H1 (cell line): ENCODE measurements around the gene ASB16. TPM values are rescaled to one million over a fixed set of nuclear protein-coding genes. Genes with fewer than 3 reads are reported as not detected.

Source experiments
- CHD2 ChIP-seq: IDR thresholded peaks from 2 replicates; pipeline ENCODE4 v1.6.1; 2012; ENCODE audit warnings: low read length, improper control_type of control experiment
- CREB1 ChIP-seq: IDR thresholded peaks from 2 replicates; pipeline ENCODE4 v1.6.1; 2012; ENCODE audit warnings: inconsistent platforms
- CTBP2 ChIP-seq: IDR thresholded peaks from 2 replicates; pipeline ENCODE4 v1.7.0; 2011; ENCODE audit warnings: borderline replicate concordance, mild to moderate bottlenecking, moderate library complexity, mixed read lengths, low read length; ENCODE audit not compliant: insufficient read depth, insufficient read length
- JUN ChIP-seq: IDR thresholded peaks from 2 replicates; pipeline ENCODE4 v1.6.1; 2011; ENCODE audit warnings: low read depth, mild to moderate bottlenecking, improper control_type of control experiment, low read length
- KDM5A ChIP-seq: fragments of 200-600 bp; IDR thresholded peaks from 2 replicates; pipeline ENCODE4 v1.7.1; 2012; ENCODE audit warnings: mild to moderate bottlenecking, low read length, inconsistent platforms, mixed read lengths
- NANOG ChIP-seq: IDR thresholded peaks from 2 replicates; pipeline ENCODE4 v1.6.1; 2011; ENCODE audit warnings: low read length, low read depth, mild to moderate bottlenecking, inconsistent platforms; ENCODE audit not compliant: insufficient read depth, poor library complexity, severe bottlenecking
- POU5F1 ChIP-seq: IDR thresholded peaks from 2 replicates; pipeline ENCODE4 v1.6.1; 2011; ENCODE audit warnings: low read depth, mild to moderate bottlenecking, low read length, moderate library complexity
- RAD21 ChIP-seq, 2 experiments: IDR thresholded peaks in 1 of 2; conservative IDR thresholded peaks in 1 of 2; 2 replicates each; pipeline ENCODE4 v1.6.1; 2011; ENCODE audit warnings: low read depth in 2 of 2, low read length in 2 of 2, improper control_type of control experiment in 1 of 2, inconsistent platforms in 1 of 2, mild to moderate bottlenecking in 1 of 2, moderate library complexity in 1 of 2
- RNF2 ChIP-seq: fragments of 200-900, 300-1000 bp; sonication (generic); IDR thresholded peaks from 2 replicates; pipeline ENCODE4 v1.7.1; 2016; ENCODE audit warnings: borderline replicate concordance, low read depth, mild to moderate bottlenecking, antibody characterized with exemption, low read length; ENCODE audit not compliant: poor library complexity, severe bottlenecking; ENCODE audit errors: missing control alignments
- SIN3A ChIP-seq, 2 experiments: IDR thresholded peaks in 1 of 2; conservative IDR thresholded peaks in 1 of 2; 2 replicates each; pipeline ENCODE4 v1.6.1; 2011 to 2012; ENCODE audit warnings: low read length in 2 of 2, improper control_type of control experiment in 1 of 2, low read depth in 1 of 2, mild to moderate bottlenecking in 1 of 2
- SIRT6 ChIP-seq: IDR thresholded peaks from one replicate; pipeline ENCODE4 v1.7.1; 2012; ENCODE audit warnings: low read length, inconsistent platforms
- SIX5 ChIP-seq: IDR thresholded peaks from 2 replicates; pipeline ENCODE4 v1.6.1; 2011; ENCODE audit warnings: mild to moderate bottlenecking, low read depth, low read length
- SP2 ChIP-seq: IDR thresholded peaks from 2 replicates; pipeline ENCODE4 v1.6.1; 2012; ENCODE audit warnings: mild to moderate bottlenecking, low read length, inconsistent platforms
- TAF7 ChIP-seq: optimal IDR thresholded peaks from 2 replicates; pipeline ENCODE3; 2011; ENCODE audit warnings: low read depth, mild to moderate bottlenecking, inconsistent platforms, low read length, moderate library complexity, borderline replicate concordance
- TBP ChIP-seq: IDR thresholded peaks from 2 replicates; pipeline ENCODE4 v1.6.1; 2011; ENCODE audit warnings: low read depth, low read length, improper control_type of control experiment
- TCF12 ChIP-seq: IDR thresholded peaks from 2 replicates; pipeline ENCODE4 v1.6.1; 2011; ENCODE audit warnings: low read depth, mild to moderate bottlenecking, low read length
- ZNF274 ChIP-seq: IDR thresholded peaks from 2 replicates; pipeline ENCODE4 v1.7.0; 2012; ENCODE audit warnings: low read length, borderline replicate concordance; ENCODE audit errors: extremely low read depth
- polyA plus RNA-seq, 7 experiments: library from polyadenylated mRNA; depleted of rRNA in 3 of 7; stranded (reverse) in 5 of 7; unstranded in 2 of 7; fragments of >200 nt in 5 of 7; fragments of 200-250 nt in 2 of 7; gene quantifications; 1 replicate in 5 of 7; 2 replicates in 1 of 7; 4 replicates in 1 of 7; pipeline versions ENCODE4 v1.2.1 to v1.2.3, GENCODE V29; 2011 to 2013; ENCODE audit warnings: missing spikeins in 2 of 7, mixed read lengths in 2 of 7
- total RNA-seq: library from RNA; stranded (reverse); fragmentation: NEBNext Ultra II Directional; extraction: Animal tissue kit (Norgen Biotek cat#: 25700); gene quantifications from 2 replicates; pipeline ENCODE4 v1.2.1, GENCODE V29; 2021
- TF ChIP-seq, protein P1 (sequence below), 3 experiments: IDR thresholded peaks; 1 replicate in 2 of 3; 2 replicates in 1 of 3; pipeline versions ENCODE4 v1.5.1 to v1.6.1; 2011; ENCODE audit warnings: low read length in 3 of 3, mild to moderate bottlenecking in 3 of 3, inconsistent platforms in 2 of 3, low read depth in 1 of 3, moderate library complexity in 1 of 3; ENCODE audit not compliant: insufficient read depth in 1 of 3; ENCODE audit errors: control extremely low read depth in 1 of 3
- TF ChIP-seq, protein P2 (sequence below): IDR thresholded peaks from 2 replicates; pipeline ENCODE4 v1.6.1; 2012; ENCODE audit warnings: low read length, inconsistent platforms

The ASB16 gene
- total and polyA plus RNA-seq, 2 of the 8 experiments (the other 6 are each of a cell fraction or from before 2014, with no cell fraction given) = 0.05 TPM; not detected in 1

DNA sequence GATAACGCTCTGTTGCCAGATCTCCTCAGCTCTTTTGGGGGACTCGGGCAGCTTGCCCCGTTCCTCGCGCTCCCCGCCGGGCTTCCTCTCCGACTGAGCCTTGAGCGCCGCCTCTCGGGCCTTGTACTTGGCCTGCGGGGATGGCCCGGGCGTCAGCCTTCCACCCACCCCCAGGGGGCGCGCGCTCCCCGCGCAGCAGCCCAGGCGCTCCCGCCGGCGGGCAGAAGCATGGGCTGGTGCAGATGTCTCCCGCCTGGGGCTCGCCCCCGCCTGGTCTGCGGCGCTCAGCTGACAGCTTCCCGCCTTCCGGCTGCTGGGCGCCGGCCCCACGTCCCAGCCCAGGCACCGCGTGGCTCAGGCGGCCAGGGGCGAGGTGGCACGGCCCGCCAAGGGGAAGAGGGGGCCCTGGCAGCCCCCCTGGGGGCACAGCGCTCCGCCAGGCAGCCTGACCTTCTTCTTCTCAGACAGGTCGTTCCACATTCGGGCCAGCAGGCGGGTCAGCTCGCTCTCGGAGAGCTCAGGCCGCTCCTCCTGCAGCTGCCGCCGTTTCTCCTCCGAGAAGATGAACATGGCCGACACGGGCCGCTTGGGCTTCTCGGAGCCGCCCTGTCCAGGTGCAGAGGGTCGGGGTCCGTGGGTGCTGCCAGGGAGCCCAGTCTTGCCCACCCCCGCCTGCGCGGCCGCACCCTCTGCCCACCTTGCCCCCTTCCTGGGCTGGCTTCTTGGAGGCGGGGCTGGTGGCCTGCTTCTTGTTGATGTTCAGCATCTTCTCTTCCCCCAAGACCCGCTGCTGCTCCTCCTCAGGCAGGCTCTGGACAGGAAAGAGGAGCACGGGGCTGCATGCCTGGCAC is 40.1 kb downstream of the ASB16 start (continued):
- TF ChIP-seq SIRT6 (no peak), TBP (peak; percentile 58), KDM5A (no peak), SP2 (no peak), TAF7 (peak; percentile 74), NANOG (peak; percentile 78), CREB1 (no peak), JUN (no peak), POU5F1 (no peak), TCF12 (peak; percentile 81; the same call in 1 of the 2 replicates), SIX5 (no peak), RNF2 (no peak), ZNF274 (no peak), RAD21 (IDR thresholded peaks at IDR 0.05 in 1 of 2, conservative IDR thresholded peaks at IDR 0.05 in 1 of 2; ENCODE audit: low read depth in 2 of 2, low read length in 2 of 2) (peak; percentile 89 to 96), SIN3A (conservative IDR thresholded peaks at IDR 0.05 in 1 of 2, IDR thresholded peaks at IDR 0.05 in 1 of 2; ENCODE audit: low read depth in 1 of 2, low read length in 2 of 2) (peak; percentile 89 to 94; a peak in 3 of 4 replicates), CTBP2 (peak; percentile 66), CHD2 (no peak)
- TF ChIP-seq, protein P1, sequence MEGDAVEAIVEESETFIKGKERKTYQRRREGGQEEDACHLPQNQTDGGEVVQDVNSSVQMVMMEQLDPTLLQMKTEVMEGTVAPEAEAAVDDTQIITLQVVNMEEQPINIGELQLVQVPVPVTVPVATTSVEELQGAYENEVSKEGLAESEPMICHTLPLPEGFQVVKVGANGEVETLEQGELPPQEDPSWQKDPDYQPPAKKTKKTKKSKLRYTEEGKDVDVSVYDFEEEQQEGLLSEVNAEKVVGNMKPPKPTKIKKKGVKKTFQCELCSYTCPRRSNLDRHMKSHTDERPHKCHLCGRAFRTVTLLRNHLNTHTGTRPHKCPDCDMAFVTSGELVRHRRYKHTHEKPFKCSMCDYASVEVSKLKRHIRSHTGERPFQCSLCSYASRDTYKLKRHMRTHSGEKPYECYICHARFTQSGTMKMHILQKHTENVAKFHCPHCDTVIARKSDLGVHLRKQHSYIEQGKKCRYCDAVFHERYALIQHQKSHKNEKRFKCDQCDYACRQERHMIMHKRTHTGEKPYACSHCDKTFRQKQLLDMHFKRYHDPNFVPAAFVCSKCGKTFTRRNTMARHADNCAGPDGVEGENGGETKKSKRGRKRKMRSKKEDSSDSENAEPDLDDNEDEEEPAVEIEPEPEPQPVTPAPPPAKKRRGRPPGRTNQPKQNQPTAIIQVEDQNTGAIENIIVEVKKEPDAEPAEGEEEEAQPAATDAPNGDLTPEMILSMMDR (IDR thresholded peaks at IDR 0.05; ENCODE audit: control extremely low read depth in 1 of 3, insufficient read depth in 1 of 3, low read depth in 1 of 3, low read length in 3 of 3) = peak; percentile 82 to 99 (median 95)
- TF ChIP-seq, protein P2, sequence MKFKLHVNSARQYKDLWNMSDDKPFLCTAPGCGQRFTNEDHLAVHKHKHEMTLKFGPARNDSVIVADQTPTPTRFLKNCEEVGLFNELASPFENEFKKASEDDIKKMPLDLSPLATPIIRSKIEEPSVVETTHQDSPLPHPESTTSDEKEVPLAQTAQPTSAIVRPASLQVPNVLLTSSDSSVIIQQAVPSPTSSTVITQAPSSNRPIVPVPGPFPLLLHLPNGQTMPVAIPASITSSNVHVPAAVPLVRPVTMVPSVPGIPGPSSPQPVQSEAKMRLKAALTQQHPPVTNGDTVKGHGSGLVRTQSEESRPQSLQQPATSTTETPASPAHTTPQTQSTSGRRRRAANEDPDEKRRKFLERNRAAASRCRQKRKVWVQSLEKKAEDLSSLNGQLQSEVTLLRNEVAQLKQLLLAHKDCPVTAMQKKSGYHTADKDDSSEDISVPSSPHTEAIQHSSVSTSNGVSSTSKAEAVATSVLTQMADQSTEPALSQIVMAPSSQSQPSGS = no peak
